Measurements from ENCODE around the gene IL1R2. TPM values are rescaled to one million over a fixed set of nuclear protein-coding genes. Genes with fewer than 3 reads are reported as not detected.
A peak's percentile ranks its signal among the peaks of the same experiment; 100 is the strongest.

IL1R2 gene
- total and polyA plus RNA-seq, 2 donors (not counting 1 experiment from before 2014, with no cell fraction given), result 0.17 to 0.20 TPM

DNA sequence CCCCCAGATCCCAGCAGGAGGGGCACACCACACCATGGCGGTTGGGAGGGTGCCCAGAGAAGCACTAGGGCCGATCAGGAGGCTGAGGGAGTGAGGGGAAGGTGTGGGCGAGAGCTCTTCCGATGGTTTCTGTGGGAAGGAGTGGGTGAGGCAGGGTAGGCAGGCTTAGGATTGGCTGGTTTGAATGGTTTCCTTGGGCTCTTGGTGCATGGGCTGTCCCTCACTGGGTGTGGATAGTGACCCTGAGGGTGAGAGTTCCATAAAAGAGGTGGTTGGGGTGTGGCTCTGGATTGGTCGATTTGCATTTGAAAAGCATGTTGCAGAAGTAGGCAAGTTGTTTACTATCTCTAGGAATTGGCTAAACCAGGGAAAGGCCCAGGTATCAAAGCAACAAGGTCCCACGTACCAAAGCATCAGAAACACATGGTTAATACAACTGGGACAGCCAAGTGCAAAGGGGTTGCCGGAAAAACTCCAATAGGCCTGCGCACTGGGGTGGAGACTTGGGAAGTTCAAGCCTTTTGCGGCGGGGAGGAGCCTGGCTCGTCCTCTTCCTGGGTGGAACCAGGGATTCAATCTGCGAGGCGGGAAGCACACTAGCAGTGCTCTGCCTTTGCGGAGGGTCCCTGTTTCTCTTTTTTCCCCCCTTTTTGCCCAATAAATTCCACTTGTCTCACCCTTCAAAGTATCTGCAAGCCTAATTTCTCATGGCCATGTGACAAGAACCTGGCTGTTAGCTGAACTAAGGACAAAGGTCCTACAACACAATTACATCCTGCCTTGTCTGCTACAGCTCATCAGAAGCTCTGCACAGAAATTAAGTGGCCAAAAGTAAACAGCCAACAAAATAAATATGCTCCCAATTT lies 43.2 kb downstream of the IL1R2 start:
- Histone ChIP-seq H3K27ac (ENCODE audit: insufficient read depth, low read length) (no peak overlapping the region), H3K4me1 (ENCODE audit: control insufficient read depth, extremely low read depth, insufficient read depth, low read length) (peaks cover 12% of the 10 kb centered on the region), H3K36me3 (ENCODE audit: control insufficient read depth, insufficient read depth, low read length) (no peaks in the 10 kb centered on the region), H3K27me3 (ENCODE audit: control insufficient read depth, insufficient read depth, low read length) (no peaks in the 10 kb centered on the region), H2AFZ (ENCODE audit: low read length) (no peak overlapping the region), H3K4me3 (replicated peaks in 1 of 4; ENCODE audit: control extremely low read depth in 1 of 4, insufficient read depth in 1 of 4, low read depth in 3 of 4, low read length in 4 of 4) (no peak overlapping the region), H3K79me2 (ENCODE audit: control insufficient read depth, insufficient read depth, low read length) (no peaks in the 10 kb centered on the region), H3K9me3 (ENCODE audit: control insufficient read depth, insufficient read depth, low read depth, low read length) (no peaks in the 10 kb centered on the region), H4K20me1 (ENCODE audit: control insufficient read depth, extremely low read depth, insufficient read depth, low read length) (no peaks in the 10 kb centered on the region), H3K9ac (ENCODE audit: insufficient read depth, low read length) (no peak overlapping the region), H3K4me2 (ENCODE audit: extremely low read depth, insufficient read depth, low read length) (no peak overlapping the region)
- TF ChIP-seq EZH2 (IDR thresholded peaks at IDR 0.05; ENCODE audit: low read length, missing control alignments), result no peak
- TF ChIP-seq, protein P1, sequence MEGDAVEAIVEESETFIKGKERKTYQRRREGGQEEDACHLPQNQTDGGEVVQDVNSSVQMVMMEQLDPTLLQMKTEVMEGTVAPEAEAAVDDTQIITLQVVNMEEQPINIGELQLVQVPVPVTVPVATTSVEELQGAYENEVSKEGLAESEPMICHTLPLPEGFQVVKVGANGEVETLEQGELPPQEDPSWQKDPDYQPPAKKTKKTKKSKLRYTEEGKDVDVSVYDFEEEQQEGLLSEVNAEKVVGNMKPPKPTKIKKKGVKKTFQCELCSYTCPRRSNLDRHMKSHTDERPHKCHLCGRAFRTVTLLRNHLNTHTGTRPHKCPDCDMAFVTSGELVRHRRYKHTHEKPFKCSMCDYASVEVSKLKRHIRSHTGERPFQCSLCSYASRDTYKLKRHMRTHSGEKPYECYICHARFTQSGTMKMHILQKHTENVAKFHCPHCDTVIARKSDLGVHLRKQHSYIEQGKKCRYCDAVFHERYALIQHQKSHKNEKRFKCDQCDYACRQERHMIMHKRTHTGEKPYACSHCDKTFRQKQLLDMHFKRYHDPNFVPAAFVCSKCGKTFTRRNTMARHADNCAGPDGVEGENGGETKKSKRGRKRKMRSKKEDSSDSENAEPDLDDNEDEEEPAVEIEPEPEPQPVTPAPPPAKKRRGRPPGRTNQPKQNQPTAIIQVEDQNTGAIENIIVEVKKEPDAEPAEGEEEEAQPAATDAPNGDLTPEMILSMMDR (conservative IDR thresholded peaks at IDR 0.05 in 1 of 2, IDR thresholded peaks at IDR 0.05 in 1 of 2; ENCODE audit: low read depth in 1 of 2, low read length in 2 of 2), result no peak
- DNase-seq (ENCODE audit: low read depth in 2 of 2), result no peak

DNA sequence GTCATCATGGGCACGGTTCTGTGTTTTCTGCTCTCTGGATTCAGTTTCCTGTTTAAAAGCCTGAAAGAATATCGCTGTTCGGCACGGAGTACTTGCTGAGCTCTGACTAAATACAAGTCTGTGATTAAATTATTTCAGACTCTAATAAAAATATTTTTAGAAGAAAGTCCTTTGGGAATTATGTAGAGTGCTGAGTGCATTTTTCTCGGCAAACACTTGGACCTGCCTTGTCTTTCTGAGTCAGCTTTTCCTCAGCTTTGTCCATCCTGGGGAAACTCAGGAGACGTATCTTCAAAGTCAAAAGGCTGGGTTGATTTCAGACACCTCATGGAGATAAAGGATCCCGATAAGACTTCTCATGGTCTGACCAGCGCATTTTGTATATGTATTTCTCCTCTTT lies 45.9 kb downstream of the IL1R2 start:
- H3K27me3 ChIP-seq (ENCODE audit: control insufficient read depth, insufficient read depth, low read length), result no peaks in the 10 kb centered on the region
- H3K79me2 ChIP-seq (ENCODE audit: control insufficient read depth, insufficient read depth, low read length), result no peaks in the 10 kb centered on the region
- H3K36me3 ChIP-seq (ENCODE audit: control insufficient read depth, insufficient read depth, low read length), result no peaks in the 10 kb centered on the region
- H3K4me3 ChIP-seq (replicated peaks in 1 of 4; ENCODE audit: control extremely low read depth in 1 of 4, insufficient read depth in 1 of 4, low read depth in 3 of 4, low read length in 4 of 4), result no peak overlapping the region
- peak overlapping the region; percentile 46 for H2AFZ ChIP-seq (ENCODE audit: low read length)
- H3K4me2 ChIP-seq (ENCODE audit: extremely low read depth, insufficient read depth, low read length), result peak overlapping the region; percentile 51
- peak overlapping the region; percentile 63 for H3K27ac ChIP-seq (ENCODE audit: insufficient read depth, low read length)
- H4K20me1 ChIP-seq (ENCODE audit: control insufficient read depth, extremely low read depth, insufficient read depth, low read length), result no peaks in the 10 kb centered on the region
- H3K4me1 ChIP-seq (ENCODE audit: control insufficient read depth, extremely low read depth, insufficient read depth, low read length), result peaks cover 24% of the 10 kb centered on the region
- H3K9me3 ChIP-seq (ENCODE audit: control insufficient read depth, insufficient read depth, low read depth, low read length), result no peaks in the 10 kb centered on the region
- no peak overlapping the region for H3K9ac ChIP-seq (ENCODE audit: insufficient read depth, low read length)
- TF ChIP-seq, protein P1 (conservative IDR thresholded peaks at IDR 0.05 in 1 of 2, IDR thresholded peaks at IDR 0.05 in 1 of 2; ENCODE audit: low read depth in 1 of 2, low read length in 2 of 2), result no peak
- peak; percentile 62 to 66 for DNase-seq (ENCODE audit: low read depth in 2 of 2)

DNA sequence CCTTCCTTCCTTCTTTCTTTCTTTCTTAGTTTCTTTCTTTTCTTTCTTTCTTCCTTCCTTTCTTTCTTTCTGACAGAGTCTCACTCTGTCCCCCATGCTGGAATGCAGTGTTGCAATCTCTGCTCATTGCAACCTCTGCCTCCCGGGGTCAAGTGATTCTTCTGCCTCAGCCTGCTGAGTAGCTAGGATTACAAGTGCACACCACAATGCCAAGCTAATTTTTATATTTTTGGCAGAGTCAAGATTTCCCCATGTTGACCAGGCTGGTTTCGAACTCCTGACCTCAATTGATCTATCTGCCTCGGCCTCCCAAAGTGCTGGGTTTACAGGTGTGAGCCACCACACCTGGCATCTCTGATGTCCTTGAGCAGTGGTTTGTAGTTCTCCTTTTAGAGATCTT lies 48.5 kb downstream of the IL1R2 start:
- H3K9me3 ChIP-seq (ENCODE audit: control insufficient read depth, insufficient read depth, low read depth, low read length), result no peaks in the 10 kb centered on the region
- TF ChIP-seq EZH2 (IDR thresholded peaks at IDR 0.05; ENCODE audit: low read length, missing control alignments), result no peak
- TF ChIP-seq, protein P1 (conservative IDR thresholded peaks at IDR 0.05 in 1 of 2, IDR thresholded peaks at IDR 0.05 in 1 of 2; ENCODE audit: low read depth in 1 of 2, low read length in 2 of 2), result no peak
- H3K9ac ChIP-seq (ENCODE audit: insufficient read depth, low read length), result no peak overlapping the region
- no peaks in the 10 kb centered on the region for H3K36me3 ChIP-seq (ENCODE audit: control insufficient read depth, insufficient read depth, low read length)
- H3K27ac ChIP-seq (ENCODE audit: insufficient read depth, low read length), result no peak overlapping the region
- no peak overlapping the region for H2AFZ ChIP-seq (ENCODE audit: low read length)
- H3K27me3 ChIP-seq (ENCODE audit: control insufficient read depth, insufficient read depth, low read length), result no peaks in the 10 kb centered on the region
- no peak overlapping the region for H3K4me3 ChIP-seq (replicated peaks in 1 of 4; ENCODE audit: control extremely low read depth in 1 of 4, insufficient read depth in 1 of 4, low read depth in 3 of 4, low read length in 4 of 4)
- H3K4me1 ChIP-seq (ENCODE audit: control insufficient read depth, extremely low read depth, insufficient read depth, low read length), result peaks cover 14% of the 10 kb centered on the region
- no peak overlapping the region for H3K4me2 ChIP-seq (ENCODE audit: extremely low read depth, insufficient read depth, low read length)
- DNase-seq (ENCODE audit: low read depth in 2 of 2), result no peak
- H4K20me1 ChIP-seq (ENCODE audit: control insufficient read depth, extremely low read depth, insufficient read depth, low read length), result no peaks in the 10 kb centered on the region
- no peaks in the 10 kb centered on the region for H3K79me2 ChIP-seq (ENCODE audit: control insufficient read depth, insufficient read depth, low read length)
